Measurements from ENCODE around the gene TRHDE.

Gene TRHDE

DNA sequence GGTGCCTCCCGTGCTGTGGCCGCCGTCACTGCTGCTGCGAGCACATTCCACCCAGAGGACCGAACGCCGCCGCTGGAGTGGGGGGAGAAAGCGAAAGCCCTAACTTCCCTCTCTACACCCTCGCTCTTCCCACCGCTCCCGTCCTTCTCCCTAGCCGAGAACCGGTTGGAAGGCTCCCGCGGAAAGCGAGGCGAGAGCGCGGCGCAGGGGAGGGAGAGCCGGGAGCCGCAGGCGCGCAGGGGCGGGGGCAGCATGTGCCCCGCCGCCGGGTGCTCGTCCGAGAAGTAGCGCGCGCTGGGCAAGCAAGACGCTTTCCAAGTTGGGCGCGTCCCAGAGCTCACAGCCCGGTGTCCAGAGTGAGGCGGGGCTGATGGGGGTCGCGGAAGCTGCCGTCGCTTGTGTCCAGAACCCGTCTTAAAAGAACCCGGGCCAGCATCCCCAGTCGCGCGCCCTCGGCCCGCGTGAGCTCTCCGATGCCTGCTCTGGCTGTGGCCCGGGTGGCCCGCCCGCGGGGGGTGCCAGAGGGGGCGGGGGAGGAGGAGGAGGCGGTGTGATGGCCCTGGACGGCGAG lies at the start of gene TRHDE:
Gene TRHDE, plus strand, starts transcription at position 280 of the 571 bp plus-strand sequence. Its CDS starts 274 bp downstream, at position 554.
- DNase-seq = peak; percentile 28
- in situ Hi-C loops (cut with HindIII; ENCODE audit: low pct_ligation_motif_present, low pct_unique_long_range_greater_than_20kb, low sequenced_read_pairs) = no loop called here

GRCh38 chr12:72226510-72226909 lies 45.7 kb upstream of the TRHDE start:
- no peak for DNase-seq

GRCh38 chr12:72228424-72228823 lies 43.7 kb upstream of the TRHDE start:
- in situ Hi-C loops (cut with HindIII; ENCODE audit: low pct_ligation_motif_present, low pct_unique_long_range_greater_than_20kb, low sequenced_read_pairs) = no loop called here
- no peak for DNase-seq

More at GRCh38 chr12:72226510-72226909, 45.7 kb upstream of the TRHDE start:
- in situ Hi-C loops (cut with HindIII; ENCODE audit: low pct_ligation_motif_present, low pct_unique_long_range_greater_than_20kb, low sequenced_read_pairs) = no loop called here

- no peak for DNase-seq
- in situ Hi-C loops (cut with HindIII; ENCODE audit: low pct_ligation_motif_present, low pct_unique_long_range_greater_than_20kb, low sequenced_read_pairs) = no loop called here
Measured at GRCh38 chr12:72230589-72230988, 41.6 kb upstream of the TRHDE start.

DNA sequence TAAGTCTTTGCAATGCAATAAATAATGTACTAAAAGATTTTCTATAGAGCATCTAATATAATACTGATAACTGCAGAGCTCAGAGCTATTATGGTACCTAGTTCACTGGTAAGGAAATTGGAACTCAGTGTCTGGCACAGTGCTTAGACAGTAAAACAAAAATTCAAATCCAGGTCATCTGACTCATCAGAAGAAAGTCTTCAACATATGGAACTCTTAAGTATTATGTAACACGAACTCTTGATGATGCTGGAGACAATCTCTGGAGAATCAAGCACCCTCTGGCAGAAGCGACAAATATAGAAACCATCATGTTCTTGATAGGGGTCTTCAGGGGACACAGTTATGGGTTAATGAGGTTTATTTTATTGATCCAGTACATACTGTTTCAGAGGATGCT lies 37.3 kb upstream of the TRHDE start:
- DNase-seq = no peak
- in situ Hi-C loops (cut with HindIII; ENCODE audit: low pct_ligation_motif_present, low pct_unique_long_range_greater_than_20kb, low sequenced_read_pairs) = no loop called here

DNA sequence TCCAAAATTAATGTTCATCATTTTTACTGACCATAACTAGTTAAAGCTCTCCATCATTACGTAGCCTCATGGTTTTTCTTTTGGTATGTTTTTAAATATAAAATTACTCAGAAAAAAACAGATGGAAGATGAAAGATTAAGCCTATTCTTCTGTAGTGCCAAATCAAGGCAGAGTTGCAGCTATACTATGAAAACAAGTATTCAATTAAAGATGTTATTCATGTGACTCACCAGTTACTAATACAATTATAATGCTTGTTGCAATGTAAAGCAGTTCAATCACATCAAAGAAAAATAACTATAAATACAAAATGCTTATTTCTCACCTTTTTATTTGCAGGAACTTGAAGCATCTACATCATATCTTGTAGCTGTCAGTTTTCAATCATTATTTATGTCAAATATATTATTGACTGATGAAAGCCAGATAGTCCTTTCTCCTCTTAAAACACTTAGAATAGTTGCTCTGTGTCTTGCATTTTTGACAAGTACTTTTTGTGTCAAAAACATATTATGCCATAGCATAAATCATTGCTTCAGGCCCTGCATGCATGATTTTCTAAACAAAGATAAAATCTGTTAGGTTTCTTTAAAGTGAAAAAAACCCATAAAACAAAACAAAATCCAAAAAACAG lies 36.0 kb upstream of the TRHDE start:
- in situ Hi-C loops (cut with HindIII; ENCODE audit: low pct_ligation_motif_present, low pct_unique_long_range_greater_than_20kb, low sequenced_read_pairs) = no loop called here

DNA sequence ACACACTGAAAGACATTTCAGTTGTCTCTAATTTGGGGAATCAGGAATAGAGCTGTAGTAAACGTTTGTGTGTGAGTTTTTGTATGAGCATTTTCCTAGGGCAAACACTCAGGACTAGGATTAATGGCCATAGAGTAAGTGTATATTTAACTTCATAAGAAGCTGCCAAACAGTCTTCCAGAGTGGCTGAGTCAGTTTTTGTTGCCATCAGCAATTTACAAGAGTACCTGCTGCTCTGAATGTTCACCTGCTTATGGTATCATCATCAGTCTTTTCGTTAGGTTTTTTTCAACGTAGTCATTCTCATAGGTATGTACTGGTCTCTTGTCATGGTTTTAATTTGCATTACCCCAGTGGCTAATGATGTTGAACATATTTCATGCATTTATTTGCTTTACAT lies 30.6 kb upstream of the TRHDE start:
- DNase-seq = no peak
- in situ Hi-C loops (cut with HindIII; ENCODE audit: low pct_ligation_motif_present, low pct_unique_long_range_greater_than_20kb, low sequenced_read_pairs) = no loop called here

More for the DNA sequence above, 36.0 kb upstream of the TRHDE start:
- DNase-seq = no peak

DNA sequence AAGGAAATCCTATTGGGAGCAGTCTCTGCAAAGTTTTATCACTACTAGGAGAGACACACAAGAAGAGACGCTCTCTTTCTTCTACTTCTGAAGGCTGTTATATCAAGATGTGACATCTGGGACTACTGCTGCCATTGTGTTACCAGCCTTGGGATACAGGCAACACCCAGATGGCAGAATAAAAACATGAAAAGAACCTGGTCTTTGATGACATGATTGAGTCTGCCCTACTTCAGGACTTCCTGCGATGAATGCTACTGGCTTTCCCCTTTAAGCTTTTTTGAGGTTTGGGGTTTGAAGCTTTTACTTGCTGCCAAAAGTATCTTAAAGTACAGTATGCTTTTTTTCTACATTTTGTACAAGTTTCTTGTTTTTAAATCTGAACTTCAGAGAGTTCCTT lies 29.2 kb upstream of the TRHDE start:
- no peak for DNase-seq
- in situ Hi-C loops (cut with HindIII; ENCODE audit: low pct_ligation_motif_present, low pct_unique_long_range_greater_than_20kb, low sequenced_read_pairs) = no loop called here

- no peak for DNase-seq
- in situ Hi-C loops (cut with HindIII; ENCODE audit: low pct_ligation_motif_present, low pct_unique_long_range_greater_than_20kb, low sequenced_read_pairs) = no loop called here
Measured at GRCh38 chr12:72246370-72246769, 25.8 kb upstream of the TRHDE start.

DNA sequence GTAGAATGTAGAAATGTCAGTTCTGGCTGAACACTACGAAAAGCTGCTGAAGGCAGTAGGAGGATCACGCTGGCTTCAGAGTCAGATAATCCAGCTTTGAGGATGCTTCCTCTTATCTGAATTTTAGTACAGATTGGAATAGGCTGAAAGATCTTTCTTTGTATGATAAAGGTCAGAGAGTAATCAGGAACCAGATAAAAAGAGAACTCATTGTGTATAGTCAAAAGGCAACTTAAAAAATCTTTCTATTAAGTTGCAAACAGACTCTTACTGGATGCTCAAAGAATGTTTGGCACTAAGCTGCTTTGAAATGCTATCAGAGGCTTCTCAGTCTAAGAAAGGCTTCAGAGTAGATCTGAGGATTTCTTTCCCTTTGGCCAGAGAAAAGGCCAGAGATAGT lies 21.8 kb upstream of the TRHDE start:
- in situ Hi-C loops (cut with HindIII; ENCODE audit: low pct_ligation_motif_present, low pct_unique_long_range_greater_than_20kb, low sequenced_read_pairs) = no loop called here
- no peak for DNase-seq

- DNase-seq = no peak
- in situ Hi-C loops (cut with HindIII; ENCODE audit: low pct_ligation_motif_present, low pct_unique_long_range_greater_than_20kb, low sequenced_read_pairs) = no loop called here
Measured at GRCh38 chr12:72256725-72257124, 15.4 kb upstream of the TRHDE start.

DNA sequence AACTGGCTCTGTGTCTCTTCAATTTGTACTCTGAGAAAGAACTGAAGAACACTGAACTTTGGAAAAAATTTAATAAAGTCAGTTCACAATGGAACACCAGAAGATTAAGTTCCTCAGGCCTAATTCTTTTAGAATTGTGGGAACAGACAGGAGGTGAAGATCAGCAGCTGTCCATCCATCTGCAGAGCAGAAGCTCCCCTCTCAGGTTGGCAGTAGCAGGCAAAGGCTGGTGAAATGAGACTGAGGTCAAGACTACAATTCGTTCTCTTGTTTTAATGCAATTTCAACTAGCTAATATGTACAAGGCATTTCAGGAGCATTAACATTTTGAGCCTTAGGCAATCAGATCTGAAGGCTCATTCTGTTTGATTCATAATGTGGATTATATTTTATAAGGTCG lies 10.3 kb upstream of the TRHDE start:
- in situ Hi-C loops (cut with HindIII; ENCODE audit: low pct_ligation_motif_present, low pct_unique_long_range_greater_than_20kb, low sequenced_read_pairs) = no loop called here

DNA sequence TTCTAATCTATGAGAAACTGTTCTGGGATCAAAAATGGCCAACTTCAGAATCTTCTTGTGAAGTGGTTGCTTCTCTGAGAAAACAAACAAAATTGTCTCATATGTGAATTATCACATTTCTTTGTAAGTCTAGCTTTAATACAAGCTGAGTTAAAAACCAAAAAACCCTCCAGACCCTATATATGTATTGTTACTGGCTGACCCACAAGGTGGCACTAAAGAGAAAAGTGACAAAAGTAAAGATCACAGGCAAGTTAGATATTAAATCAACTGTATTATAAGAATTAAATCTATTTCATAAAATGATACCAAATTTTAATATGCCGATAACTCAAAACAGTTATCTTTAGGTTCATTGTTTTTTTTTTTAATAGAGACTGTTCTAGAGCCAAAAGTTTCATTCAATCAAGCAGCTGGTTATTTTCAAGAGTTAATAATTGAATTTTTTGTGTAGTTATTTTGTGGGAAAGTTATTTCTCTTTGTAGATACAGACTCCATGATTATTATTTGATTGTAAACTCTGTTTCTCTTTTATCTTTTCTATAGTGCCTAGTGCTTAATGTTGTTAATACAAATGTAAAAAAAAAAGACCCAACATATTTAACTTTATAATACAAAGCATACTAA lies 7.5 kb upstream of the TRHDE start:
- DNase-seq = peak; percentile 46
- in situ Hi-C loops (cut with HindIII; ENCODE audit: low pct_ligation_motif_present, low pct_unique_long_range_greater_than_20kb, low sequenced_read_pairs) = no loop called here

More for the DNA sequence above, 10.3 kb upstream of the TRHDE start:
- DNase-seq = no peak

GRCh38 chr12:72267974-72268373 lies 4.2 kb upstream of the TRHDE start:
- in situ Hi-C loops (cut with HindIII; ENCODE audit: low pct_ligation_motif_present, low pct_unique_long_range_greater_than_20kb, low sequenced_read_pairs) = no loop called here
- no peak for DNase-seq

DNA sequence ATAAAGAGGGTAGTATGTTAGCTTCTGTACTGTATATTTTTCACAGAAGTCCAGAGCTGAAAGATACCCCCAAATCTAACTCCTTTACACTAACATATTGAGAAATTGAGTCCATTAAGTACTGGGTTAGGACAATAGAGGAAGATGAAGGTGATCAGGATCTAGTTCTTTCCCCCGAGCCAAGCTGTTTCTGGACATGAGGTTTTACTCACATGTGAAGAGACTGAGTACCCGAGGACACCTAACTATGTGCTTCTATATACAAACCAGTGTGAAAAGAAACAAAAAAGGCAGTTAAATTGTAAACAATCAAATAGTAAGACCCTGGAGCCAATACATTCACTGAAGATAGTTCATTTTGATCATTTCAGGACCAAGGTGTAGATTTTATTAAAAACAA lies 3.8 kb upstream of the TRHDE start:
- DNase-seq = no peak
- in situ Hi-C loops (cut with HindIII; ENCODE audit: low pct_ligation_motif_present, low pct_unique_long_range_greater_than_20kb, low sequenced_read_pairs) = no loop called here

DNA sequence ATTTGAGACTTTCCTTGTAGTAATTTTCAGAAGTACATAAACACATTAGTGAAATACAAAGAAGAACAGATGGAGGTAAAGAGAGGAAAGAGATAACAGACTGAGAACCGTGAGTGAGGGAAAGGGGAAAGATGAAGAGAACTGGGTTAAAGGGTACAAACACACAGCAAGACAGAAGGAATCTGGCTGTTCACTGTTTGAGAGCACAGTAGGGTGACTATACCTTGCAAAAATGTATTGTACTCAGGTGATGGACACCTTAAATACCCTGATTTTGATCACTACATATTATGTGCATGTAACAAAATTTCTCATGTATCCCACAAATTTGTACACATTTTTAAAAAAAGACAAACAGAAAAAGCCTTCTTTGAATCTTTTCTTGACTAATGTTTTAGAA lies 2.7 kb upstream of the TRHDE start:
- in situ Hi-C loops (cut with HindIII; ENCODE audit: low pct_ligation_motif_present, low pct_unique_long_range_greater_than_20kb, low sequenced_read_pairs) = no loop called here
- DNase-seq = no peak

GRCh38 chr12:72270246-72270645 lies 1.9 kb upstream of the TRHDE start:
- DNase-seq = no peak
- in situ Hi-C loops (cut with HindIII; ENCODE audit: low pct_ligation_motif_present, low pct_unique_long_range_greater_than_20kb, low sequenced_read_pairs) = no loop called here

DNA sequence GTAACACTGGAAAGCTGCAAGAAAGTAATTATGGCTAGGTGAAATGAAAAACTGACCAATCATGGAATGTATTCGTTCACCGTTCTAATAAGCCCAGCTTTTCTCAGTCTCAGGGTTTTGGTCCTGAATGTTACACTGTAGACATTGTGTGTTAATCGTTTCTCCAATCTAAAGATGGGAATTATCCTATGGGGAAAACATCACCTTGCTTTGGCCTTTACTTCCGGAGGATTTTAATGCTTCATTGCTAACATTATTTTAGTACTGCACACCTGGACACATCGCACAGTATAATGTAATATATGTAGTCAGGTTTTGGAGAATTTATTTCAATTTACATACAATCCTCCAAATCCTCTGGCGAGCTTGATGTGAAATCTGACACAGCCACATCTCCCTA lies 1.2 kb upstream of the TRHDE start:
- in situ Hi-C loops (cut with HindIII; ENCODE audit: low pct_ligation_motif_present, low pct_unique_long_range_greater_than_20kb, low sequenced_read_pairs) = no loop called here
- no peak for DNase-seq

DNA sequence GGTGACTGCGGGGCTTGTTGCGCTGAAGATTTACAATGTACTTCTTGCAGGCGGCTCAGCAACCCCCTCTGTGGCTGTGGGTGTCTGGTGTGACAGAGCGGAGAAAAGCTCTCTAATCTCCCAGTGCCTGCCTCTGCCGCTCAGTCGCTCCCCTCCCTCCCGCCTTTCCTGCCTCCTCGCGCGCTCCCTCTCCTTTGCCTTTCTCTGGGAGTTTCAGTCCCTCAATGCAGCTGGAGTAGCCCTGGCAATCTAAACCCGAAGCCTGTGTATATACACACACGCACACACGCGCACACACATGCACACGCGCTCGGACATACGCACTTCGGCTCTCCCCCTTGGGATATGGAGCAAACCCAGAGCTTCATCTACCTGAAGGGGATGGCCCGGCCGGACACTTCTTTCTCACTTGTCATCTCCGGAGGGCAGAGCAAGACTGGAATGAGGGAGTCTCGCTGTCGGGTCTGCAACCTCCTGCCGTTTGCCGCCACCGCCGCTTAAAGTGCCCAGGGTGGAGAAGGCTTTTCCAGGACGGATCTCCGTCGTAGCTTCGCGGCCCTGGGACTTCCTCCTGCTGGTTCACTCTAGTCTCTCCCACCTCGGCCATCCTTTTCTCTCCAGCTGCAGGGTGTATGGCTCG lies 599 bp upstream of the TRHDE start:
- in situ Hi-C loops (cut with HindIII; ENCODE audit: low pct_ligation_motif_present, low pct_unique_long_range_greater_than_20kb, low sequenced_read_pairs) = no loop called here

More for the DNA sequence above, 599 bp upstream of the TRHDE start:
- DNase-seq = peak; percentile 29
